HEK293 (cell line): ENCODE measurements around the gene ZMYND12.

Experiments used
- CTCF ChIP-seq: fragments of 450-650 bp; formaldehyde crosslinking; IDR thresholded peaks from 2 replicates; pipeline ENCODE4 v1.5.1; 2016; ENCODE audit warnings: missing biosample characterization, missing genetic modification characterization
- ZBTB49 ChIP-seq: fragments of 450-650 bp; formaldehyde crosslinking; IDR thresholded peaks from 2 replicates; pipeline ENCODE4 v1.5.1; 2016; ENCODE audit warnings: missing biosample characterization, missing genetic modification characterization, low read depth
- ZNF121 ChIP-seq: fragments of 450-650 bp; formaldehyde crosslinking; IDR thresholded peaks from 2 replicates; pipeline ENCODE4 v1.5.1; 2016; ENCODE audit warnings: missing biosample characterization, missing genetic modification characterization
- ZNF184 ChIP-seq: fragments of 450-650 bp; IDR thresholded peaks from 2 replicates; pipeline ENCODE4 v1.5.1; 2018; ENCODE audit warnings: missing biosample characterization, mild to moderate bottlenecking, missing genetic modification characterization
- ZNF626 ChIP-seq: fragments of 450-650 bp; sonication (Bioruptor Pico); formaldehyde crosslinking; IDR thresholded peaks from 2 replicates; pipeline ENCODE4 v1.5.1; 2018; ENCODE audit warnings: missing biosample characterization, missing genetic modification characterization, inconsistent platforms

- TF ChIP-seq ZNF121 (tag by site-specific recombination) (no peak), CTCF (tag by site-specific recombination) (no peak), ZNF184 (no peak), ZNF626 (tag by site-specific recombination) (no peak), ZBTB49 (no peak)
Measured at GRCh38 chr1:42482635-42483153, 26.9 kb upstream of the ZMYND12 start.
